ENCODE data around the gene SSB.

- TF ChIP-seq CTCF (IDR thresholded peaks at IDR 0.05; ENCODE audit: insufficient read depth, low read length) (no peak), POLR2AphosphoS5 (IDR thresholded peaks at IDR 0.05; ENCODE audit: low read depth) (no peak), REST (IDR thresholded peaks at IDR 0.05; ENCODE audit: insufficient replicate concordance, low read depth) (no peak), GABPA (IDR thresholded peaks at IDR 0.05; ENCODE audit: low read depth) (no peak)
Observed at GRCh38 chr2:169838743-169839489, 40.2 kb downstream of the SSB start.

All from HL-60 (cell line).